GM10266 (cell line): Measurements from ENCODE around the gene RAB6B.

Experiments used
- DNase-seq: peaks from one replicate; pipeline ENCODE4 v3.0.0; 2012; ENCODE audit errors: extremely low spot score
- CTCF ChIP-seq: IDR thresholded peaks from 2 replicates; pipeline ENCODE4 v1.5.1; 2012; ENCODE audit warnings: mild to moderate bottlenecking, low read depth; ENCODE audit not compliant: control insufficient read depth, insufficient read depth; ENCODE audit errors: missing control alignments

Gene RAB6B

GRCh38 chr3:133895208-133896001 is at the start of gene RAB6B:
Gene RAB6B (minus strand): TSS chr3:133895882. CDS start chr3:133895466, 416 bp downstream.
- peak; percentile 72 for DNase-seq
- no peak for TF ChIP-seq CTCF

GRCh38 chr3:133944641-133945380 is 49.1 kb upstream of the RAB6B start:
- TF ChIP-seq CTCF: no peak
- no peak for DNase-seq

GRCh38 chr3:133944181-133944580 is 48.5 kb upstream of the RAB6B start:
- no peak for DNase-seq
- no peak for TF ChIP-seq CTCF

GRCh38 chr3:133943639-133944141 is 48.0 kb upstream of the RAB6B start:
- no peak for DNase-seq
- TF ChIP-seq CTCF: no peak

GRCh38 chr3:133943031-133943535 is 47.4 kb upstream of the RAB6B start:
- DNase-seq: no peak
- no peak for TF ChIP-seq CTCF

- no peak for TF ChIP-seq CTCF
- DNase-seq: no peak
Measured at GRCh38 chr3:133941415-133941821, 45.7 kb upstream of the RAB6B start.
